ENCODE results near the gene VCP. TPM values are rescaled to one million over a fixed set of nuclear protein-coding genes. Genes with fewer than 3 reads are reported as not detected.

VCP gene
- polyA plus RNA-seq, 1 donor (not counting 4 experiments of a cell fraction or from before 2014, with no cell fraction given): 414 TPM

DNA sequence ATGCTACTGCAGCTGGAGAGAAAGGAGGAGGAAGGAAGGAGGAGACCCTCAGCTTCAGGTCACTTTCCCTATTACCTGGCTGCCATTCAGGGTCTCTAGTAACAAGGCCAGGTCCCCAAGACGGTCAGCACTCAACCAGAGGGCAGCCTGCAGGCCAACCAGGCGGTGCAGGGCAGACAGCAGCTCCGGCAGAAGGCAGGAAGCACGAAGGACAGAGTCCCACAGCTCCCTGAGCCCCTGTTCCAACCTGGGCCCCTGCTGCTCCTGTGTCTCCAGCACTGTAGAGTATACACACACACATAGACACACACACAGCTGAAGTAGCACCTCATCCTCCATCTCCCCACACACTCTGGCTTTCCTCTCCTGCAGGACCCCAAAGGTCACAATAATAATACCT lies 5.6 kb upstream of the VCP start:
- dilution Hi-C loops (cut with MboI; ENCODE audit: extremely low pct_ligation_motif_present, low sequenced_read_pairs): no loop called here
- H3K4me2 ChIP-seq (ENCODE audit: control insufficient read depth, extremely low read depth, insufficient read depth, low read depth, low read length): peak overlapping the region; percentile 93
- TF ChIP-seq EZH2 (IDR thresholded peaks at IDR 0.05; ENCODE audit: low read length): no peak
- TF ChIP-seq, protein P1, sequence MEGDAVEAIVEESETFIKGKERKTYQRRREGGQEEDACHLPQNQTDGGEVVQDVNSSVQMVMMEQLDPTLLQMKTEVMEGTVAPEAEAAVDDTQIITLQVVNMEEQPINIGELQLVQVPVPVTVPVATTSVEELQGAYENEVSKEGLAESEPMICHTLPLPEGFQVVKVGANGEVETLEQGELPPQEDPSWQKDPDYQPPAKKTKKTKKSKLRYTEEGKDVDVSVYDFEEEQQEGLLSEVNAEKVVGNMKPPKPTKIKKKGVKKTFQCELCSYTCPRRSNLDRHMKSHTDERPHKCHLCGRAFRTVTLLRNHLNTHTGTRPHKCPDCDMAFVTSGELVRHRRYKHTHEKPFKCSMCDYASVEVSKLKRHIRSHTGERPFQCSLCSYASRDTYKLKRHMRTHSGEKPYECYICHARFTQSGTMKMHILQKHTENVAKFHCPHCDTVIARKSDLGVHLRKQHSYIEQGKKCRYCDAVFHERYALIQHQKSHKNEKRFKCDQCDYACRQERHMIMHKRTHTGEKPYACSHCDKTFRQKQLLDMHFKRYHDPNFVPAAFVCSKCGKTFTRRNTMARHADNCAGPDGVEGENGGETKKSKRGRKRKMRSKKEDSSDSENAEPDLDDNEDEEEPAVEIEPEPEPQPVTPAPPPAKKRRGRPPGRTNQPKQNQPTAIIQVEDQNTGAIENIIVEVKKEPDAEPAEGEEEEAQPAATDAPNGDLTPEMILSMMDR (optimal IDR thresholded peaks at IDR 0.05 in 1 of 3, IDR thresholded peaks at IDR 0.05 in 1 of 3, conservative IDR thresholded peaks at IDR 0.05 in 1 of 3; ENCODE audit: extremely low read depth in 1 of 3, insufficient read depth in 2 of 3, low read length in 3 of 3): no peak
- no peak overlapping the region for H3K9ac ChIP-seq (ENCODE audit: control insufficient read depth, extremely low read depth, insufficient read depth, low read length)
- peaks cover 14% of the 10 kb centered on the region for H3K4me1 ChIP-seq (ENCODE audit: control insufficient read depth, extremely low read depth, insufficient read depth, low read length)
- no peaks in the 10 kb centered on the region for H3K9me3 ChIP-seq (ENCODE audit: control insufficient read depth, low read depth, low read length)
- FAIRE-seq (no peak), DNase-seq (ENCODE audit: low read depth, low spot score) (no peak)
- H3K4me3 ChIP-seq (ENCODE audit: control insufficient read depth in 2 of 3, extremely low read depth in 1 of 3, insufficient read depth in 2 of 3, low read depth in 1 of 3, low read length in 3 of 3): peak overlapping the region in 1 of 3 experiments; percentile 93
- peaks cover 3 to 4% of the 10 kb centered on the region in 2 experiments for H3K36me3 ChIP-seq (ENCODE audit: control insufficient read depth in 2 of 2, extremely low read depth in 1 of 2, insufficient read depth in 2 of 2, low read length in 2 of 2)
- no peaks in the 10 kb centered on the region for H3K27me3 ChIP-seq (ENCODE audit: control insufficient read depth, extremely low read depth, insufficient read depth, low read length)
- no peak overlapping the region for H2AFZ ChIP-seq (ENCODE audit: control insufficient read depth, low read length)
- no peaks in the 10 kb centered on the region for H4K20me1 ChIP-seq (ENCODE audit: control insufficient read depth, extremely low read depth, insufficient read depth, low read length)
- H3K9me1 ChIP-seq (ENCODE audit: control insufficient read depth, extremely low read depth, insufficient read depth, low read length): no peaks in the 10 kb centered on the region
- H3K27ac ChIP-seq (ENCODE audit: control insufficient read depth, insufficient read depth, low read length): no peak overlapping the region
- peaks cover 16% of the 10 kb centered on the region for H3K79me2 ChIP-seq (ENCODE audit: control insufficient read depth, insufficient read depth, low read length)

DNA sequence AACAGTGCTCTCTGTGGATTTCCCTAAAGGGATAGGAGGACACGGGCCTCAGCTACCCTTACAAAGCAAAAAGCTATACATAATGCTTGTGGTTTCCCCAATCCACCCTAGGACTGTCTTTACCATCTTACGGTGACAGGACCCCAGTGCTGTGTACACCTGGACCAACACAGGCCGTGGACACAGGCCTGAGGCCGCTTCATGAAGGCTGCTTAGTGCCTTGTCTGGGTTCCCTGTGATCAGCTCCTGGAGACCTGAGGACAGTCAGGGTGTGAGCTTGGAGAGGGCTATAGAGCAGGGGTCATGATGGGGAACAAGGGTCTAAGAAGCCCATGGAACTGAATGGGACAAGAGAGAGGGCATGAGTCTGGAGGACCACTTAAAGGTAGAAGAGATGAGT lies 4.4 kb upstream of the VCP start:
- H3K36me3 ChIP-seq (ENCODE audit: control insufficient read depth in 2 of 2, extremely low read depth in 1 of 2, insufficient read depth in 2 of 2, low read length in 2 of 2): peaks cover 3 to 4% of the 10 kb centered on the region in 2 experiments
- FAIRE-seq: no peak

More for the DNA sequence above, 4.4 kb upstream of the VCP start:
- Histone ChIP-seq H3K27me3 (ENCODE audit: control insufficient read depth, extremely low read depth, insufficient read depth, low read length) (no peaks in the 10 kb centered on the region), H3K9me3 (ENCODE audit: control insufficient read depth, low read depth, low read length) (no peaks in the 10 kb centered on the region), H2AFZ (ENCODE audit: control insufficient read depth, low read length) (no peak overlapping the region), H3K9ac (ENCODE audit: control insufficient read depth, extremely low read depth, insufficient read depth, low read length) (no peak overlapping the region), H4K20me1 (ENCODE audit: control insufficient read depth, extremely low read depth, insufficient read depth, low read length) (no peaks in the 10 kb centered on the region), H3K27ac (ENCODE audit: control insufficient read depth, insufficient read depth, low read length) (no peak overlapping the region), H3K9me1 (ENCODE audit: control insufficient read depth, extremely low read depth, insufficient read depth, low read length) (no peaks in the 10 kb centered on the region), H3K4me2 (ENCODE audit: control insufficient read depth, extremely low read depth, insufficient read depth, low read depth, low read length) (no peak overlapping the region), H3K4me3 (ENCODE audit: control insufficient read depth in 2 of 3, extremely low read depth in 1 of 3, insufficient read depth in 2 of 3, low read depth in 1 of 3, low read length in 3 of 3) (no peak overlapping the region), H3K79me2 (ENCODE audit: control insufficient read depth, insufficient read depth, low read length) (peaks cover 18% of the 10 kb centered on the region), H3K4me1 (ENCODE audit: control insufficient read depth, extremely low read depth, insufficient read depth, low read length) (peaks cover 19% of the 10 kb centered on the region)
- no peak for TF ChIP-seq EZH2 (IDR thresholded peaks at IDR 0.05; ENCODE audit: low read length)
- TF ChIP-seq, protein P1 (optimal IDR thresholded peaks at IDR 0.05 in 1 of 3, IDR thresholded peaks at IDR 0.05 in 1 of 3, conservative IDR thresholded peaks at IDR 0.05 in 1 of 3; ENCODE audit: extremely low read depth in 1 of 3, insufficient read depth in 2 of 3, low read length in 3 of 3): no peak
- no peak for DNase-seq (ENCODE audit: low read depth, low spot score)
- dilution Hi-C loops (cut with MboI; ENCODE audit: extremely low pct_ligation_motif_present, low sequenced_read_pairs): no loop called here
